Kidney epithelial cell (primary cell): ENCODE measurements around the gene SEMA7A. TPM values are rescaled to one million over a fixed set of nuclear protein-coding genes. Genes with fewer than 3 reads are reported as not detected.
"Not testable (repeated sequence)": the region's sequence is repeated elsewhere in the genome, so short reads cannot be mapped to it uniquely, and the experiment has no call there.

Source experiments
- DNase-seq: peaks from one replicate; pipeline ENCODE4 v3.0.0-alpha.2; 2010; ENCODE audit warnings: low read depth
- H3K27me3 ChIP-seq: 2 replicates; pipeline ENCODE4 v1.6.0; 2011; ENCODE audit warnings: low read length; ENCODE audit not compliant: control insufficient read depth, insufficient read depth
- H3K36me3 ChIP-seq: 2 replicates; pipeline ENCODE4 v1.5.1; 2011; ENCODE audit warnings: low read length; ENCODE audit not compliant: control insufficient read depth, insufficient read depth
- H3K4me3 ChIP-seq: 2 replicates; pipeline ENCODE4 v1.5.1; 2011; ENCODE audit warnings: low read depth, mild to moderate bottlenecking, control low read depth, low read length
- CTCF ChIP-seq: IDR thresholded peaks from 2 replicates; pipeline ENCODE4 v1.5.1; 2011; ENCODE audit warnings: mild to moderate bottlenecking, moderate library complexity, low read length, control low read depth, inconsistent platforms; ENCODE audit not compliant: insufficient read depth, poor library complexity, severe bottlenecking
- total RNA-seq: library from RNA; depleted of rRNA; stranded (reverse); fragments of >200 nt; gene quantifications from 2 replicates; pipeline ENCODE4 v1.2.3, GENCODE V29; 2015

SEMA7A gene
- total RNA-seq, 1 donor from 2014 or later: 289 TPM

- no peaks in the 10 kb centered on the region for H3K27me3 ChIP-seq
- TF ChIP-seq CTCF: no peak
- H3K4me3 ChIP-seq: no peak overlapping the region
- H3K36me3 ChIP-seq: no peaks in the 10 kb centered on the region
- no peak for DNase-seq
Measured at GRCh38 chr15:74390647-74391288, 43.0 kb downstream of the SEMA7A start.

- H3K4me3 ChIP-seq, DNase-seq, H3K27me3 ChIP-seq, H3K36me3 ChIP-seq: not testable (repeated sequence)
Measured at GRCh38 chr15:74390049-74390646, 43.6 kb downstream of the SEMA7A start.

GRCh38 chr15:74389241-74390048, 44.3 kb downstream of the SEMA7A start:
- no peak for TF ChIP-seq CTCF
- H3K27me3 ChIP-seq: no peaks in the 10 kb centered on the region
- H3K36me3 ChIP-seq: no peaks in the 10 kb centered on the region

GRCh38 chr15:74388363-74388951, 45.3 kb downstream of the SEMA7A start:
- no peaks in the 10 kb centered on the region for H3K36me3 ChIP-seq
- no peaks in the 10 kb centered on the region for H3K27me3 ChIP-seq
- TF ChIP-seq CTCF: no peak
- no peak for DNase-seq
- H3K4me3 ChIP-seq: no peak overlapping the region

More at GRCh38 chr15:74389241-74390048, 44.3 kb downstream of the SEMA7A start:
- DNase-seq: no peak
- H3K4me3 ChIP-seq: no peak overlapping the region

- Histone ChIP-seq H3K4me3 (no peak overlapping the region), H3K36me3 (no peaks in the 10 kb centered on the region), H3K27me3 (no peaks in the 10 kb centered on the region)
- DNase-seq: no peak
- TF ChIP-seq CTCF: no peak
Measured at GRCh38 chr15:74387621-74388362, 46.0 kb downstream of the SEMA7A start.

- TF ChIP-seq CTCF: no peak
- DNase-seq: no peak
- Histone ChIP-seq H3K27me3 (no peaks in the 10 kb centered on the region), H3K36me3 (no peaks in the 10 kb centered on the region), H3K4me3 (no peak overlapping the region)
Measured at GRCh38 chr15:74387141-74387541, 46.6 kb downstream of the SEMA7A start.
